HepG2 (cell line): Measurements from ENCODE around the gene NCOA1. TPM values are rescaled to one million over a fixed set of nuclear protein-coding genes. Genes with fewer than 3 reads are reported as not detected.

ENCODE experiments used
- HNF1A ChIP-seq, 2 experiments: sonication (generic) in 1 of 2; formaldehyde crosslinking in 1 of 2; IDR thresholded peaks; 2 replicates each; pipeline versions ENCODE4 v1.4.0 to v1.6.1; 2016 to 2020; ENCODE audit warnings: borderline replicate concordance in 1 of 2, low read depth in 1 of 2, mild to moderate bottlenecking in 1 of 2, missing genetic modification reagents in 1 of 2
- IKZF4 ChIP-seq: sonication (generic); formaldehyde crosslinking; IDR thresholded peaks from 2 replicates; pipeline ENCODE4 v1.5.1; 2020; ENCODE audit warnings: borderline replicate concordance, mild to moderate bottlenecking, low read depth, missing genetic modification reagents; ENCODE audit errors: not compliant biosample characterization
- KLF6 ChIP-seq: IDR thresholded peaks from 2 replicates; pipeline ENCODE4 v1.8.0; 2016; ENCODE audit warnings: missing biosample characterization, missing genetic modification reagents
- MLXIP ChIP-seq: sonication (generic); formaldehyde crosslinking; IDR thresholded peaks from 2 replicates; pipeline ENCODE4 v1.9.0; 2021; ENCODE audit warnings: missing genetic modification reagents, borderline replicate concordance
- NFKBIZ ChIP-seq: IDR thresholded peaks from 2 replicates; pipeline ENCODE4 v1.6.1; 2018; ENCODE audit warnings: missing genetic modification reagents, missing compliant biosample characterization
- SRSF9 ChIP-seq: fragments of 200-400 bp; formaldehyde crosslinking; IDR thresholded peaks from 2 replicates; pipeline ENCODE4 v1.6.1; 2018; ENCODE audit warnings: borderline replicate concordance, mild to moderate bottlenecking, low read depth, low read length; ENCODE audit not compliant: insufficient read depth, poor library complexity, severe bottlenecking
- SUZ12 ChIP-seq: fragments of 150-350 bp; IDR thresholded peaks from 2 replicates; pipeline ENCODE4 v1.6.1; 2014; ENCODE audit warnings: low read depth, low read length
- SYNCRIP ChIP-seq: fragments of 200-400 bp; formaldehyde crosslinking; IDR thresholded peaks from 2 replicates; pipeline ENCODE4 v1.6.1; 2018; ENCODE audit warnings: mild to moderate bottlenecking, low read depth, low read length; ENCODE audit not compliant: insufficient read depth
- ZBTB3 ChIP-seq: sonication (generic); formaldehyde crosslinking; IDR thresholded peaks from 2 replicates; pipeline ENCODE4 v1.4.0; 2020; ENCODE audit warnings: low read depth, mild to moderate bottlenecking, moderate library complexity, missing genetic modification reagents, borderline replicate concordance
- ZKSCAN5 ChIP-seq: sonication (generic); formaldehyde crosslinking; IDR thresholded peaks from 2 replicates; pipeline ENCODE4 v1.5.1; 2020; ENCODE audit warnings: mild to moderate bottlenecking, missing genetic modification reagents
- ZNF17 ChIP-seq: sonication (generic); formaldehyde crosslinking; IDR thresholded peaks from 2 replicates; pipeline ENCODE4 v1.5.0; 2020; ENCODE audit warnings: mild to moderate bottlenecking, missing genetic modification reagents
- ZNF18 ChIP-seq: sonication (generic); formaldehyde crosslinking; IDR thresholded peaks from 2 replicates; pipeline ENCODE4 v1.8.0; 2022; ENCODE audit warnings: mild to moderate bottlenecking, missing genetic modification reagents; ENCODE audit not compliant: insufficient replicate concordance
- ZNF225 ChIP-seq: sonication (generic); formaldehyde crosslinking; IDR thresholded peaks from 2 replicates; pipeline ENCODE4 v1.4.0; 2020; ENCODE audit warnings: mild to moderate bottlenecking, missing genetic modification reagents
- ZNF552 ChIP-seq: sonication (generic); formaldehyde crosslinking; IDR thresholded peaks from 2 replicates; pipeline ENCODE4 v1.9.0; 2022; ENCODE audit warnings: missing genetic modification reagents, mild to moderate bottlenecking, borderline replicate concordance
- ZNF563 ChIP-seq: sonication (generic); formaldehyde crosslinking; IDR thresholded peaks from 2 replicates; pipeline ENCODE4 v1.8.0; 2022; ENCODE audit warnings: mild to moderate bottlenecking, moderate library complexity, missing genetic modification reagents
- ZNF737 ChIP-seq: sonication (generic); formaldehyde crosslinking; IDR thresholded peaks from 2 replicates; pipeline ENCODE4 v1.5.0; 2020; ENCODE audit warnings: missing genetic modification reagents, mild to moderate bottlenecking, borderline replicate concordance
- ZNF816 ChIP-seq: sonication (generic); formaldehyde crosslinking; IDR thresholded peaks from 2 replicates; pipeline ENCODE4 v1.8.0; 2022; ENCODE audit warnings: missing genetic modification reagents, mild to moderate bottlenecking, borderline replicate concordance
- ZSCAN20 ChIP-seq: sonication (generic); formaldehyde crosslinking; IDR thresholded peaks from 2 replicates; pipeline ENCODE4 v1.4.0; 2020; ENCODE audit warnings: missing genetic modification reagents, mild to moderate bottlenecking, borderline replicate concordance
- polyA plus RNA-seq, 8 experiments: library from polyadenylated mRNA; depleted of rRNA in 3 of 8; stranded (reverse) in 7 of 8; unstranded in 1 of 8; fragments of >200 nt; fragmentation: Illumina TruSeq in 4 of 8; extraction: Trizol in 4 of 8; gene quantifications; 2 replicates each; pipeline versions ENCODE4 v1.2.1 to v1.2.3, GENCODE V29; 2011 to 2016; ENCODE audit warnings: low read depth in 4 of 8, missing spikeins in 1 of 8, mixed read lengths in 1 of 8; ENCODE audit not compliant: insufficient read depth in 1 of 8
- total RNA-seq, 5 experiments: library from RNA; depleted of rRNA; stranded (reverse); fragments of >200 nt; fragmentation: Illumina TruSeq; extraction: Trizol; gene quantifications; 2 replicates each; pipeline ENCODE4 v1.2.3, GENCODE V29; 2016; ENCODE audit warnings: low read depth in 1 of 5

NCOA1 gene
- total and polyA plus RNA-seq, 2 of the 13 experiments (the other 11 are each of a cell fraction or from before 2014, with no cell fraction given) = 10.0 to 10.4 TPM

- peak; percentile 42 for TF ChIP-seq HNF1A (IDR thresholded peaks at IDR 0.05; ENCODE audit: low read depth)
- TF ChIP-seq HNF1A (CRISPR knock-in tag; IDR thresholded peaks at IDR 0.05; ENCODE audit: borderline replicate concordance) = peak; percentile 68; the same call in 1 of the 2 replicates
- TF ChIP-seq ZSCAN20 (CRISPR knock-in tag) = 0 out of 2 replicates have a peak, but pooled peaks have one; percentile 52
- TF ChIP-seq MLXIP (CRISPR knock-in tag) = no peak
- TF ChIP-seq ZNF18 (CRISPR knock-in tag) = peak; percentile 80
- TF ChIP-seq SYNCRIP = no peak
- TF ChIP-seq ZNF552 (CRISPR knock-in tag) = no peak
- TF ChIP-seq NFKBIZ = peak; percentile 20; the same call in 1 of the 2 replicates
- peak; percentile 57; the same call in 1 of the 2 replicates for TF ChIP-seq ZNF225 (CRISPR knock-in tag)
- no peak; the same call in 1 of the 2 replicates for TF ChIP-seq ZNF816 (CRISPR knock-in tag)
- no peak for TF ChIP-seq KLF6 (CRISPR knock-in tag)
- TF ChIP-seq IKZF4 = no peak
- no peak for TF ChIP-seq ZKSCAN5 (CRISPR knock-in tag)
- no peak for TF ChIP-seq ZNF737
- TF ChIP-seq SRSF9 = no peak
- TF ChIP-seq ZNF17 (CRISPR knock-in tag) = no peak
- peak; percentile 85 for TF ChIP-seq ZBTB3
- TF ChIP-seq SUZ12 = peak; percentile 85
- peak; percentile 69; the same call in 1 of the 2 replicates for TF ChIP-seq ZNF563
Measured at GRCh38 chr2:24792874-24793760, 302.1 kb downstream of the NCOA1 start, which contains the start of the genes CENPO and PTRHD1 (continued).
